Activated T-cell treated with anti-CD3 and anti-CD28 coated beads for 1 hour (primary cell): ENCODE measurements around the gene TRIM52.

Experiments used
- DNase-seq: peaks from one replicate; pipeline ENCODE4 v3.0.0-alpha.2; 2020; ENCODE audit warnings: low read depth

TRIM52 gene

DNA sequence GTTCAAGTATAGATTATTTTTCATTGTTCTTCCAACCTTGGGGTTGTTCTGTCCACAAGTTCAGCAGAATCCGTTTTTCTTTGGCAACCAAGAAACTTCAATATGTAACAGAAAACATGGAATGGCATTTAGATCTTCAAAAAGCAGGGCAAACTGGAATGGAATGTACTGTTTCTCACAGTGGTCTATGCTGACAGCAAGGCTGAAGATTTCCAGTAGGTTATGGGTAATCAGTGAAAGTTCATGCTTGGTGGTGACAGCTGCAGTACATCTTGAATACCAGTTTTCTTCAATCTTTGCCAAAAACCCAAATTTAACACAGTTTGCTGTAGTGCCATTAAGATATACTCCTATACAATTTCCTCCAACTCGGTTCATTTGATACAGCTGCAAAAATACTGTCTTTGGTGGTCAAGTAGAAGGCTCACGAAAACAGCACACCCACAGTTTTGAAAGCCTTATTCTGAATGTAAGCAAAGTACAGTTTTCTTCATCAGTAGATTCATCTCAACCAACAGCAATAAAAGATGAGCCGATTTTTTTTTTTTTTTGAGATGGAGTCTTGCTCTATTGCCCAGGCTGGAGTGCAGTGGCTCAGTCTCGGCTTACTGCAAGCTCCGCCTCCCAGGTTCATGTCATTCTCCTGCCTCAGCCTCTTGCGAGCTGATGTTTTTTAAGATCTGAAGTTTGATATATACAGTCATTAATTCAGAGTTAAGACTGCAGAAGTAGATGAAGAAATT is 4.9 kb downstream of the TRIM52 start:
- no peak for DNase-seq

DNA sequence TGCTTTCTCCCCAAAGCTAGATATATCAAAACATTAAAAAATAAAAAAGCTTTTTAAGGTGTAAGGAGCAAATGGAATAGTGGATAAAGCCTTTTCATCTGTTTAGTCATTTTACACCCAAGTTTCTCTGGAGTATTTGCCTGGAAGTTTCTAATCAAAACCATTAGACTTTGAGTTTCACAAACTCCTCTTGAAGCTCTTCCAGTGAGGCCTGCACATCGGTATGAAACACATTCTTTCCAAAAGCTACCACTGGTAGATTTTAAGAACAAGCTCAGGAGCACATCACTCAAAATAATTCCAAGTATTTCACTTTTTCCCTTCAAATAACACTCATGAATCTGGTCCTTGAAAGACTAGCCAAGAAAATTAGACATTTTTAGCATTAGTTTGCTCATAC is 5.7 kb downstream of the TRIM52 start:
- no peak for DNase-seq

DNA sequence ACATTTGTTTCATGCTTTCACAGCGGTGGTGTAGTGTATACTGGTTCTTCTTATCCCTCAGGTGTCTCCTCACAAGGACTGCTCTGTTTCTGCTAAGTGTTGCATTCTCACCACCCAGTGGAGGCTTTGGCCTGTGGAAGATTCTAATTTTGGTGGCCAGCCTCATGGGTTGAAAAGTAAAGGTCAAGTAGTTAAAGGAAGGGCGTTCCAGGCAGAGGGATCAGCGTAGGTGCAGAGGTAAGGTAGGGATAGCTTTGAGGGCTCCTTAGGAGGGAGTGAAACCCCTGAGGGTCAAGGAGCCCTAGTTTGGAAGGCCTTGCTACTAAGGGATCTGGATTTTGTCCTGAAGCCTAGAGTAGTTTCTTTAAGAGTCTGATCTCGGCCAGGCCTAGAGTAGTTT is 12.7 kb downstream of the TRIM52 start:
- no peak for DNase-seq

DNA sequence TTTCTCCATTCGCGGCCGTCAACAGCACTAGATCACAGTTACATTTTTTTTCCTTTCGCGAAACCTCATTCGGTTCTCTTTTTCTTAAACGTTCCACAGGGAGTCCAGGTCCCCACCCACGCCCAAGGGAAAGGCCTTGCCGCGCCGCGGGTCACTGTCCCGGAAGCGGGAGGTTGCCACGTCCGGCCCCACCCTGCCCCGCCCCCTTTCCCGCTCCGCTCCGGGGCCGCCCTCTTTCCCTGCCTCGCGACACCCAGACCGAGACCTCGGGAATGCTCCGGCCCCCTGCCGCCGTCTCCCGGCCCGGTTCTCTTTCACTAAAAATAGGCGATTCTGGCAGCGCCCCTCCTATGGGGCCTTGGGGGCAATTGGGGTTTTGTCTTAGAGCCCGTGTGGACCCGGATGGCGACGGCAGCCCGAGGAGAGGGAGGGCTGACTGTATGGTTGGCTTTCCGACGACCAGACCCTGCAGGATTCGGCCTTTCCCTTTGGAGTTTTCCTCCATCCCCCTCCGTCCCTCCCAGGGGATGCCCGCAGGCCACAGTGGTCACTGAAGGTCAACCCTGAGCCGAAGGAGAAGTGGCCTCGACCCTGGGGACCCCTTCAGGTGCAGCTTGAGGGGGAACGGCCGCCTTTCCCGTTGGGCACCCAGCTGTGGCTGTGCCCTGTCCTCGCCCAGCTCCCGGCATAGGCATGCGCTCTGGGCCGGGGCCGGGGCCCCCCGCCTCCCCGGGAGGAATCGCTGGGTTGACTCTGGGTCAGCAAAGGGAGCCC is 14.5 kb downstream of the TRIM52 start:
- peak; percentile 64 for DNase-seq

DNA sequence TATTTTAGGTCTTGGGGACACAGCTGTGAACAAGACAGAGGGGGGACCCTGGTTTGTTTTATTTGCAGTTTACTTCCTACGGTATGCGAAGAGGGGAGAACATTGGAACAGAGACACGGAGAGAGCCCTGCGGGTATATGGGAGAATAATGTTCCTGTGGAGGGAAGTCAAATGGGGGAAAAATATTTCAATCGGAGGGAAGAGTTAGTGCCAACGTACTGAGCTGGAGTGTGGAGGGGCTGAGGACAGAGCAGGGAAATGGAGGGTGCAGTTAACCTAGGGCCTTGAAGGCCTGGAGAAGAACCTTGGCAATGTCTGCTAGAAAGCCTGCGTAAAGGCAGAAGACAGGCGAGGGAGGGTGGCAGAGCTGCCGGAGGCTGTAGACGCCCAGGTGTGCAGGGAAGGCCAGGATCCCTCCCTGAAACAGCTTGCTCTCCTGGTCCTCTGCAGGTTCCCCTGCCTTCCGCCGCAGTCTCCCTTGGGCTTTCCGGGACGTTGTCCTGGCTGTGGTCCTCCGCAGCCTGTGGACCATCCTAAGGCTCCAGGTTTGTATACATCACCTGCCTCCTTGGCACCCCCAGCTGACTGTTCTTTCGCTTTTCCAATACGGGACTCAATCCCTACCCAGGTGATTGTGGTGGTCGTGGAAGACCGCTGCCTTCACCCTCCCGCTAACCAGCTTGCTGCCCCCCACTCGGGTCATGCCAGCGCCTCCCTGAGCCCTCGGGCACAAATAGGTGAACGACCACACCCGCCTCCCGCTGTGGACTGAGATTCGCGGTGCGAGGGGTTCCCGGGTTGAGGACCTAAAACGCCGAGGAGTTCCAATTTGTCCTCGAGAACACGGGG is 15.3 kb downstream of the TRIM52 start:
- no peak for DNase-seq

DNA sequence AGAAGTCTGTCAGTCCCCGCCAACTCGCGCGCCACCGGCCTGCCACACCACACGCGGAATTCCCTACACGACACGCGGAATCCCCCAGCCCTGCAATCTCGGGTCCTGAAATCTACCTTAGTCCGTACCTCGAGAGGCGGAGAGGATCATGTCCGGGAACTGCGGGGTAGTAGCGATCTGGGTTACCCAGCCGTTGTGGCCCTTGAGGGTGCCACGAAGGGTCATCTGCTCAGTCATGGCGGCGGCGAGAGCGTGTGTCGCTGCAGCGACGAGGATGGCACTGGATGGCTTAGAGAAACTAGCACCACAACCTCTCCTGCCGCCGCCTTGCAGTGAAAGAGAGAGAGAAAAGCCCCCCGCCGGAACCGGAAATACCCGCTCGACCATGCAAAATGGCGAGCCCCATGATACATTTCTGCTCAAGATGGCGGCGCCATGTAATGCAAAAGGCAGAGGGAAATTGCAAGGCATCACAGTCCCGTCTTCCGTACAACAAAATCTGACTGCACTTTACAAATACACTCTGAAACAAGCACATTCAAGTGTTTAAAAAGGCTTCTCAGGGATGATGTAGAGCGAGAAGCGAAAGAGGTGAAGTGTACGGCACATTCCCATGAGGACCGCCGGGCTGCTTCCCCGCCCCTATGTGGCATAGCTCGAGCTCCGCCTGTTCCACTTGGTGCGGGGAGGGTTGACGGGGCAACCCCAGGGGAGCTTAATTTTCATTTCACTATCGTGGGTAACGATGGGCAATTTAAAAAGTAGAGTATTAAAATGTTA is 17.2 kb downstream of the TRIM52 start, which contains the start of gene RACK1:
RACK1 (minus strand) TSS at position 343 of the 780 bp plus-strand sequence; CDS start at position 237, 106 bp downstream.
- DNase-seq: peak; percentile 84

DNA sequence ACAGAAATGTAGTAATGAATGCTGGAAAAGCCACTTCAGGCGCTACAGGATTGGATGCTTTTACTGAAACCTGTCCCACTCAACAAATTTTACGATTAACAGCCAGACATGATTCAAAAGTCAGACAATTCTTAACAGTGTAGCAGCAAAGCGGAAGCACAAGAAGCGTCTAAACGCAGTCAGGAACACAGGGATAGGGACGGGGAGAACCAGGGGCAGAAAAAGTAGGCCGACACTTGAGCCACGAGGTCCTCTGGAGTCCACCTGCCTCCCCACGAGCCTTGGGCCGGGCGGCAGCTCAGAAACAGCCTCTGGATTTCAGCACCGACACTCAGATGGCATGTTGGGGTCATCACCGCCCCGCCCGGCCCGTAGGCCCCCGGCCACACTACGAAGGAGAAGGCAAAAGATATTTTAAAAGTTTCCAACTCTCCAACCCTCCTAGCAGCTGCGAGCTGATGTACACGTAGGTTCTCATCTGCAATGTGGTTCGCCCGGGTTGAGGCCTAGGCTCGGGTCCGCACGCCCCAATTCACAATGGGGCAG is 17.9 kb downstream of the TRIM52 start:
- DNase-seq: peak; percentile 38

DNA sequence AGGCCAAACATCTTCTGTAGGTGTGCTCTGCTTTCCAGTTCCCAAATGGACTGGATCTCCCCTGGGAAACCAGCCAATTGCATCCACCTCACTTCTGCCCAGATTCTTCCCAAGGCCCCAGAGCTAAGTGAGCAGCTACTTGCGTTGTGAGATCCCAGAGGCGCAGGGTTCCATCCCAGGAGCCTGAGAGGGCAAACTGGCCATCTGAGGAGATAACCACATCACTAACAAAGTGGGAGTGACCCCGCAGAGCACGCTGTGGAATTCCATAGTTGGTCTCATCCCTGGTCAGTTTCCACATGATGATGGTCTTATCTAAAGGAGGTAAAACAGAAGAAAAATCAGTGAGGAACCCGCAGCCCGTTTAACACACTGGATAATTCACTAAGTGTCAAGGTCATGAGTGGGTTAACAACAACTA is 18.9 kb downstream of the TRIM52 start:
- no peak for DNase-seq

DNA sequence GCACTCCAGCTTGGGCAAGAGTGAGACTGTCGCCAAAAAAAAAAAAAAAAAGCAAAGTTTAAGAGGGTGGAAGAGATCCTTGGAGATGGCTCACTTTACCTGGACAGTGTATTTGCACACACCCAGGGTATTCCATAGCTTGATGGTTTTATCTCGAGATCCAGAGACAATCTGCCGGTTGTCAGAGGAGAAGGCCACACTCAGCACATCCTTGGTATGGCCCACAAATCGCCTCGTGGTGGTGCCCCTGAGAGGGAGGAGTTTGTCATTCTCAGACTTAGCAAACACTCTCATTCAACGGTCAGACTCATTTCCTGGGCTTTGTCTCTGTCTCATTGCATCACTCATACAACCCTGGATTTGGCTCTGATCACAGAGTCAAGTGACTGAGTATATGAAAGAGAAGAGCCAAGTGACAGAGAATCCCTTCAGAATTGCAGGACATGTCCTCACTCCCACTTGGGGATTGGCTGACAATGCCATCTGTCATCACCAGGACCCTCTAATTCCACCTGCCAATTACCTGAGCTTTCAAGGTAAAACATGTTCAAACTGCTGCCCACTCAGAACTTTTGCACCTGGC is 19.5 kb downstream of the TRIM52 start:
- DNase-seq: no peak

DNA sequence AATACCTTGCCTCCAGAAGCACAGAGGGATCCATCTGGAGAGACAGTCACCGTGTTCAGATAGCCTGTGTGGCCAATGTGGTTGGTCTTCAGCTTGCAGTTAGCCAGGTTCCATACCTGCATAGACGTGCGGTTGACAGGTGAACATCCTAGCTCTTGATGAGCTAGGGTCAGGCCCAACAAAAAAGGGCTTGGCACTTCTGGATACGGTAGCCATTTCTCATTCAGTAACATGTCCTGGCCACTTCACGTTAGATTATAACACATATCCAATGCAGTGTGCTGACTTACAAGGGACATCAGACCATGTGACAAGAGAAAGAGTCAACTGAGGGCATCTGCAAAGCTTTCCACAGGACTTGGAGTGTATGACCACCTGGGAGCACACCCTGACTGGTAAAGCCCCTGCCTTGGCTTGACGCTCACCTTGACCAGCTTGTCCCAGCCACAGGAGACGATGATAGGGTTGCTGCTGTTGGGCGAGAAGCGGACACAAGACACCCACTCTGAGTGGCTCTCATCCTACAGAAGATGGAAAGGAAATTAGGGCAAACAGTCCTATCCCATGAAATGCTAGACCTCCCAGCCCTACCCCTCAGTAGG is 21.8 kb downstream of the TRIM52 start:
- DNase-seq: no peak

DNA sequence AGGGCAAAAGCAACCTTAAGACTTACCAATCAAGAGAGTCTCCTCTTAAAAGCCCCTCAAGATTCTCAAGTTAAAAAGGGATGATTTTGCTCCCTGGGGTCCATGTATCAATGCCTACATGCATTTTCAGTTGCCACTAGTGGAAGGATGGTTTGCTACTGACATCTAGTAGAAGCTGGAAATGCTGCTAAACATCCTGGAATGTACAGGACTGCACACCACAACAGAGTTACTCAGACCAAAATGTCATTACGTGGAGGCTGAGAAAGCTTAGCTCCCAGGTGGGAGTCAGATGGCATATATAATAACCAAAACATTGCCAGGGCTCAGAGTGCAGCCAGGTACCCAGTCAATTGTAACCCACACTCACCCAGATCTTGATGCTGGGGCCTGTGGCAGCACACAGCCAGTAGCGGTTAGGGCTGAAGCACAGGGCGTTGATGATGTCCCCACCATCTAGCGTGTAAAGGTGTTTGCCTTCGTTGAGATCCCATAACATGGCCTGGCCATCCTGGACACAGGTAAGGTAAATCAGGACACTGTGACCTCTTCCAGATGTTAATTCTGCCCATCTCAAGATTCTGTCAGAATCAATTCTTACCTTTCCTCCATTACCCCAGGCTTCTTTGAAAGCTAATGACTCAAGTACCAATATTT is 23.1 kb downstream of the TRIM52 start:
- DNase-seq: no peak

DNA sequence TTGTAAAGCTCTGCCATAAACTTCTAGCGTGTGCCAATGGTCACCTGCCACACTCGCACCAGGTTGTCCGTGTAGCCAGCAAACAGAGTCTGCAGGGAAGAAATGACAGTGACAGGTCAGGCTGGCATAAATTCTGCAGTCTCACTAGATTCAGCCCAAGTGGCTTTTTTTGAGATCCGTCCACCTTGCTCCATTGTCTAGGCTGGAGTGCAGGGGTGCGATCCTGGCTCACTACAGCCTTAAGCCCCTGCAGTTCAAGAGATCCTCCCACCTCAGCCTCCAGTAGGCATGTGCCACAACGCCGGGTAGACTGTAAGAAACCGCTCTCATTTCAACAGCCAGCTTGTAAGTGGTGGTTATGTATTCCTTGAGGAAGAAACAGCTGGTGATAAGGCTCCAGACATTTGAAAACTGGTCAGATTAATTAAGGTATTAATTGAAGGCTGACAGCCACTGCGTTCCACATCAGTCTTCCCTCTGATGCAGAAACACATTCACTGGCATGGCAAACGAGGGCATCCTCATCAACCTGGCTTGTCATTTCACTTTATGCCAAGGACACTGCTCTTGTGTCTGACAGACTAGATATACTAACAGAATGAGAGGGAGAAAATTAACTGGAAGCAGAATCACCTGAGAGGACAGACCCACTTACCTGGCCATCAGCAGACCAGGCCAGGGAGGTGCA is 23.8 kb downstream of the TRIM52 start:
- DNase-seq: no peak

DNA sequence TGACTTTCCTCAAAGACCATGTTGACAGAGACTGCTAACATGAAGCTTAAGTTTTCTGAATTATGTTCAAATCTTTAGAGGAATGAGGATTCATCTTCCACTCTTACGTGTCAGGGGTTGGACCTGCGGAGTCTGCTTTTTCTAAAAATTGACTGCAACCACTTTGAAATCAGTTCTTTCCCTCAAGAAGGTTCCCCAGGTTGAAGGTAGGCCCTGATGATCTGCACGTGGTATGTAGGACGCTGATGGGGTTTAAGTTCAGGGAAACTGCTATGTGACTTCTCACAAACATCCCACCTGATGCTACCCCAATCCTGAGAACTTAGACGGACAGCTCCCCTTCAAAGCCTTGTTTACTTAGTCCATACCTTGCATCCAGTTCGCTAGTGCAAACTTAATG is 24.5 kb downstream of the TRIM52 start:
- DNase-seq: no peak

DNA sequence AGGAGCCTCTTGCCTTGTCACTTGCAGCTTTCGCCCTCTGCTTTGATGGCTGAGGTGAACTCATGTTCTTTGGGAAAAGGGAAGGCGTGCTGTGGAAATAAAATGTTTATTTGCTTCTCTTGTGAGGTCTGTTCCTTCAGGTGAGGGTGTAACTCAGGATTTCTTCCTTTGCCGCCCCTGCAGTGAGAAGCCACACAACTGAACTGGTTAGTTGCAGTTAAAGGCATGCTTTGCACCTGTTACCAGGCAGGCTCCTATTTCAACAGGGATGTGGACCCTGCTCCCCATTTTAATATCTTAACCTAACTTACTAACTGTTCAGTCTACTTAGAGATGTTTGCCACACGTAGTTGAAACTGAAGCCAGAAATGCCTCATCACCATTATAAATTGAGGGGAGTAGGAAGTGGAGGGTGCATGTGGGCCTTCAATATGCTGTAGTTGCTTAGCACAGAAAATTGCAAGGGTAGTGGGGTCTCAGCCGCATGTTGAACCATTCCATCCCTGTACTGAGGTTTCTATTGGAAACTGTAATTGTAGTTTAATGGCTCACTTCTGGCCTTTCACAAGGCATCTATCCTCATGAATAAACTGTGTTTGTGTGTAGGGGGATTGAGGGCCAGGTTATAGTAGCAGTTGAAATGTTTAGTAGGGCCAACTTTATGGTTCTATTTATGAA is 25.1 kb downstream of the TRIM52 start:
- no peak for DNase-seq

DNA sequence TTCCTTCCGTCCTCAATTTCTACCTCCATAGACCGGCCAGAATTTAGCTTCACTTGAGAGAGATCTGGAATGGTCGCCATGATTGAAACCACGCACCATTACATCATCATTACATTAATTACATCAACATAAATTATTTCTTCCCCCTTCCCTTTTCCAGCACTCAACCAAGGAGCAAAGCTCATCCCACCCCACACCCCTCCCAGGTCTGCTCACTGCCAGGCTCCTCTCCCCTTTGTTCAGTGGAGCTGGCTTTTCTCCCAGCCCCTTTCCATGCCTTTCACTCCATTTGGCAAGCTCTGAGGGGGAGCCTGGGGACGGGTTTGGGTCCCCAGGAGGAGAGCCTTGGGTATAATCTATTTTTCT is 25.6 kb downstream of the TRIM52 start:
- DNase-seq: no peak

DNA sequence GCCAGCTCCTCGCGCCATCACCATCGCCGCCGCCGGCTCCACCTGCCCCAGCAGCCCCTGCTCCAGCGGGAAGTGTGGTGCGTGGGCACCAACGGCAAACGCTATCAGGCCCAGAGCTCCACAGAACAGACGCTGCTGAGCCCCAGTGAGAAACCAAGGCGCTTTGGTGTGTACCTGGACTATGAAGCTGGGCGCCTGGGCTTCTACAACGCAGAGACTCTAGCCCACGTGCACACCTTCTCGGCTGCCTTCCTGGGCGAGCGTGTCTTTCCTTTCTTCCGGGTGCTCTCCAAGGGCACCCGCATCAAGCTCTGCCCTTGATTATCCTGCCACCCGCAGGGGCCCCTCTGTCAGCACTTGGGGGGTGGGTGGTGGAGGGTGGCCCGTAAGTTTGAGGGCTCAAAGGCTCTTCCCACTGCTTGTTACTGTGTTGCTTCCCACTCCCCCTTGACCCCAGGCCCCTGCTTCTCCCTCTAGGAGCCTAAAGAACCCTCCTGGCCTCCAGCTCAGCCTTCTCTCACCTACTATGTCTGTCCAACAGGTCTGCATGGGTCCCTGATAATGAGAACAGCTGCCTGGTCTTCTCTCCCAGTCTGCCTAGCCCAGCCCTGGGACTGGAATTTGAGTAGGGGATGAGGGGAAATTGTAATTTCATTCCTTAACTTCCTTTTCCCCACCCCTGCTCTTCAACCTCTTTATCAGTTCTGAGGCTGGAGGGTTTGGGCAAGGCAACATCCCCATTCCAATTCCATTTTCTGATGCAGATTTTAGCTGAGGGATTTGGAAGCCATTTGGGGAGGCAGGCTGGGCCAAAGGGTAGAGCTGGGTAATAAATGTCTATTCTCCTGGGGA is 26.3 kb downstream of the TRIM52 start:
- no peak for DNase-seq

DNA sequence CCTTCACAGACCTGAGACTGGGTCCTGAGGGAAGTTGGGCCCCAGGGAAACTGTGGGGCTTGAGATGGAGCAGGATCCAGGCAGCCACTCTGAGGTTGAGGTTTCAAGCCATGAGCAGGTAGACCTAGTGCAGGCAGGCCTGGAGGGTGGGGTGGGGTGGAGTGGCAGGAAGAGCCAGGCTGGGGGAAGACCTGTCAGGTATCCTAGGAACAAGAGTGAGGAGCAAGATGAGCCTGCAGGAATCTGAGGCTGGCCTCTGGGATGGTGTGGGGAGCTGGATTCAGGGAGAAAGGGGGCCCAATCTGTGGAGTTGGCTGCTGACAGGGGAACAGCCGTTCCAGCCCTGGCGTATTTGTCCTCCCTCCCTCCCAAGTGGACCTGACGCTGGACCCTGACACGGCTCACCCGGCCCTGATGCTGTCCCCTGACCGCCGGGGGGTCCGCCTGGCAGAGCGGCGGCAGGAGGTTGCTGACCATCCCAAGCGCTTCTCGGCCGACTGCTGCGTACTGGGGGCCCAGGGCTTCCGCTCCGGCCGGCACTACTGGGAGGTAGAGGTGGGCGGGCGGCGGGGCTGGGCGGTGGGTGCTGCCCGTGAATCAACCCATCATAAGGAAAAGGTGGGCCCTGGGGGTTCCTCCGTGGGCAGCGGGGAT is 27.0 kb downstream of the TRIM52 start:
- DNase-seq: no peak
